Uterus (tissue), 2 donors: Measurements from ENCODE around the gene ZNF319.

Source experiments
- CTCF ChIP-seq, 4 experiments: fragments of 200-600 bp in 2 of 4; fragments of 450-650 bp in 2 of 4; sonication (generic) in 2 of 4; IDR thresholded peaks; one replicate each; pipeline ENCODE4 v1.5.1; 2016 to 2019; ENCODE audit warnings: antibody characterized with exemption in 4 of 4, mild to moderate bottlenecking in 2 of 4, moderate library complexity in 1 of 4
- POLR2A ChIP-seq, 2 donors: fragments of 450-650 bp; IDR thresholded peaks; one replicate each; pipeline ENCODE4 v1.6.1; 2016; ENCODE audit warnings: antibody characterized with exemption in 2 of 2, mild to moderate bottlenecking in 1 of 2, moderate library complexity in 1 of 2

- TF ChIP-seq CTCF (IDR thresholded peaks at IDR 0.05) (no peak), POLR2A (IDR thresholded peaks at IDR 0.05) (no peak)
Measured at GRCh38 chr16:58046054-58046881, 45.8 kb upstream of the ZNF319 start.
